ENCODE data around the gene MAEA. TPM values are rescaled to one million over a fixed set of nuclear protein-coding genes. Genes with fewer than 3 reads are reported as not detected.
A peak's percentile ranks its signal among the peaks of the same experiment; 100 is the strongest.

MAEA gene
- total RNA-seq, 1 donor from 2014 or later = 63.2 TPM

DNA sequence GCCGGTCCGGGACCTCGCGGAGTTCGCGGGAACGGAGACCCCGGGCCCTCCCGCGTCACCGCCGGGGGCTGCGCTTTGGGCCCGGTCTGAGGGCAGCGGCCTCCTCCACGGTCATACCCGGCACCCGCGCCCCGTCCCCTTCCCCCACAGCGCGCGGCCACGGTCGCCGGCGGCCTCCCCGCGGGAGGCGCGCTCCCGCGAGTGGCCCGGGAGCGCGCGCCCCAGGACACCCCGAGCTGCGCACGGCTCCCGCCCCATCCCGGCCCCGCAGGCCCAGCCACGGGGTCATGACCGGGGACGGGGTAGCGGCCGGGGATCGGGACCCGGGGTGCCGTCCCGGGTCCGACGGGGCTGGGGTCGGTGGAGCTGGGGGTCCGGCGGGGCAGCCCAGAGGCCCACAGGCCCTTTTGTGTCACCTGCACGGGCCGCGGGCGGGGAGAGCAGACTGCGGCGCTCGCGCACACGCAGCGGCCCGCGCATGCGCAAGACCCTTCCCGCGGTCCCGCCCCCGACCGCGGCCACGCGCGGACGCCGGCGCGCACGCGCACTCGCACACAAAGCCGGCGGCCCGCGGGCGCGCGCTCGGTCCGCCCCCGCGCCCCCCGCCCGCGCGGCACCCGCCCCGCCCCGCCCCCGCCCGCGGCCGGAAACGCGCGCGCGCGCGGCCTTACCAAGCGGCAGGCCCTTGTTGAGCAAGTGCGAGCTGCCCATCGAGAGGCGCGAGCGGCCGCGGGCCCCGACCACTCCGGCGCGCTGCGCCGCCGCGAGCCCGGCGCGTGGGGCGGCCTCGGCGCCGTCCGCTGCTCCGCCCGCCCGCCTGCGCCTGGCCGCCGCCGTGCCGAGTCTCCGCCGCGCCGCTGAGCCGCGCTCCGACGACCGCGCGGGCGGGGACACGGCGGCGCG lies 41.2 kb upstream of the MAEA start, which contains the start of gene CTBP1:
Gene CTBP1, minus strand, starts transcription at position 886 of the 903 bp plus-strand sequence. CDS start 7,799 bp downstream, outside the sequence.
- peak within 1 kb of the TSS; percentile 96 for H3K27ac ChIP-seq
- H3K27me3 ChIP-seq = no peaks in the 10 kb centered on the region
- peaks cover 63% of the 10 kb centered on the region for H3K4me1 ChIP-seq
- peak; percentile 91 for DNase-seq
- peak; percentile 82 for ATAC-seq
- no peaks in the 10 kb centered on the region for H3K9me3 ChIP-seq
- intact Hi-C loops (cut with DNase I) = loop anchor here (10.0 kb wide), 1 partner anchor 84 kb away; no protein-coding TSS in a partner anchor
- H3K36me3 ChIP-seq = no peaks in the 10 kb centered on the region
- TF ChIP-seq, protein P1, sequence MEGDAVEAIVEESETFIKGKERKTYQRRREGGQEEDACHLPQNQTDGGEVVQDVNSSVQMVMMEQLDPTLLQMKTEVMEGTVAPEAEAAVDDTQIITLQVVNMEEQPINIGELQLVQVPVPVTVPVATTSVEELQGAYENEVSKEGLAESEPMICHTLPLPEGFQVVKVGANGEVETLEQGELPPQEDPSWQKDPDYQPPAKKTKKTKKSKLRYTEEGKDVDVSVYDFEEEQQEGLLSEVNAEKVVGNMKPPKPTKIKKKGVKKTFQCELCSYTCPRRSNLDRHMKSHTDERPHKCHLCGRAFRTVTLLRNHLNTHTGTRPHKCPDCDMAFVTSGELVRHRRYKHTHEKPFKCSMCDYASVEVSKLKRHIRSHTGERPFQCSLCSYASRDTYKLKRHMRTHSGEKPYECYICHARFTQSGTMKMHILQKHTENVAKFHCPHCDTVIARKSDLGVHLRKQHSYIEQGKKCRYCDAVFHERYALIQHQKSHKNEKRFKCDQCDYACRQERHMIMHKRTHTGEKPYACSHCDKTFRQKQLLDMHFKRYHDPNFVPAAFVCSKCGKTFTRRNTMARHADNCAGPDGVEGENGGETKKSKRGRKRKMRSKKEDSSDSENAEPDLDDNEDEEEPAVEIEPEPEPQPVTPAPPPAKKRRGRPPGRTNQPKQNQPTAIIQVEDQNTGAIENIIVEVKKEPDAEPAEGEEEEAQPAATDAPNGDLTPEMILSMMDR (IDR thresholded peaks at IDR 0.05) = no peak
- peak within 1 kb of the TSS; percentile 97 for H3K4me3 ChIP-seq

DNA sequence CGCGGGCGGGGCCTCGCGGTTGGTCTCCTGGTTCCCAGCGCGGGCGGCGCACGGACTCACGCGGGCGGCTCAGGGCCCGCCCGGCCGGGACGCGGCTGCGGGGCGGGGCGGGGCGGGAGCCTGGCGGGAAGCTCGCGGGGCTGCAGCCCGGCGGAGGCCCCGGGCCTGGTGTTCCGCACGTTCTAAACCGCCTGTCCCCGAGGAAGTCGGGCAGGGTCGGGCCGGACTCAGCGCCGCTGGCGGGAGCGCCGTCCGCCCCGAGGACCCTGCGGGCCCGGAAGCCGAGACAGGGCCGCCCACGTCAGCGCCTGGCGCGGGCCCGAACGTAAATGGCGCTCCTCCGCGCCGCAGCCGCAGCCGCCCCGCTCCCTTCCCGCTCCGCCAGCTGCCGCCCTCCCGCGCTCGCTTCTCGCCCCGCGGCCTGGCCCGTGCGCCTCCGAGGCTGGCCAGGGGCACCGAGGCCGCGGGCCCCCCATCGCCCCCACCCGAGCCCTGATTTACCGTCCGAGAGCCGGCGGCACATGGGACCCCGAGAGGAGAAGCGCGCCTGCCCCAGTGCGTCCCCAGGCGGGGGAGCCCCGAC lies 40.5 kb upstream of the MAEA start:
- intact Hi-C loops (cut with DNase I) = loop anchor here (10.0 kb wide), 1 partner anchor 84 kb away; no protein-coding TSS in a partner anchor
- H3K27ac ChIP-seq = peak overlapping the region; percentile 96
- ATAC-seq = peak; percentile 73
- peak overlapping the region; percentile 72 for H3K4me3 ChIP-seq
- H3K4me1 ChIP-seq = peaks cover 57% of the 10 kb centered on the region
- H3K36me3 ChIP-seq = no peaks in the 10 kb centered on the region
- H3K27me3 ChIP-seq = no peaks in the 10 kb centered on the region
- DNase-seq = peak; percentile 94
- no peaks in the 10 kb centered on the region for H3K9me3 ChIP-seq
- TF ChIP-seq, protein P1 (IDR thresholded peaks at IDR 0.05) = no peak

DNA sequence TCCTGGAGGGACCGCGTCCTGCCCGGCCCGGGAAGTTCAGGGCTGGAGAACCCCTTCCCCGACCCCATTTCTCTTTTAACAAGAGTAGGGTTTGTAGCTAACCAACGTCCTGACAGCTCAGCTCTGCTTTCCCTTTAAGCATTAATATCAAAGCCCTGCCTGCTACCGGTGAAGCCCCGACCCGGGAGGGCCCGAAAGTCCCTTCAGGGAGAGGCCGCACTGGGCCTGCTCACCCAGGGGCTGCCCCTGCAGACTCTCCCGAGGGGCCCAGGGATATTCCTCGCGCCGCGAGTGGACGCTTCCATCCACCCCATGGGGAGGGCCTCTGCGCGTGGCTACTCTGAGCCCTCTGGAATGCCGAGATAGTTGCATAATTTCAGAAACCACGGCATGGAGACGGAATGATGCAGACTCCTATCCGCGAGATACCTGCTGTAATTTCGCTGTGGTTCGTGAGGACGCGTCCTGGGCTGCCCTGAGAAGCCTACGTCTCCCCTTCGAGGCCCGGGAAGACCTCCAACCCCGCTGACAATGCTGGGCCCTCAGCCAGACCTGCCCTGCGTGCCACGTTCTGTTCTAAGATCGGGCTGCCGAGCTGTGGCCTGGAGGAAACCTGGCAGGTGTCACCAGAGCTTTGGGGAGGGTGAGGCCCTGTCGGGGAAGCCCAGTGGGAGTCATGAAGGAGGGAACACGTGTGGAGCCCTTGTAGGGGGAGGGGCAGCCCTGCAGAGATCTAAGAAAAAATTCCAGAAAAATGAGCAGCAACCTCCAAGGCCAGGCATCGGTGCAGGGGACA lies 39.8 kb upstream of the MAEA start:
- Histone ChIP-seq H3K36me3 (no peaks in the 10 kb centered on the region), H3K27me3 (no peaks in the 10 kb centered on the region), H3K4me3 (peak overlapping the region; percentile 72), H3K9me3 (no peaks in the 10 kb centered on the region), H3K4me1 (peaks cover 50% of the 10 kb centered on the region), H3K27ac (peak overlapping the region; percentile 96)
- intact Hi-C loops (cut with DNase I) = loop anchor here (10.0 kb wide), 2 partner anchors 85 to 95 kb away; partner anchors contain the start of gene UVSSA
- TF ChIP-seq, protein P1 (IDR thresholded peaks at IDR 0.05) = no peak
- ATAC-seq (peak; percentile 15), DNase-seq (peak; percentile 81)

DNA sequence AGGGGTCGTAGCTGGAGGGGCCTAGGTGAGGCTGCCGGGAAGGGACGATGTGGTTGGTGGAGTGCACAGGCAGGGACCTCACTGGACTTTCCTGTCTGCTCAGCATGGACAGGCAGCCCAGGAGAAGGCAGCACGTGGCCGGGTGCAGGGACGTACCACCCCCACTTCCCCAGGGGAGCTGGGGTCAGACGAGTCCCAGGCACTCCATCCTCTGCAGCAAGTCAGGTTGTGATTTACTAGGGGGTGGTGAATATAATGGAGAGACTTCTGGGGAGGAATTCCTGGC lies 39.2 kb upstream of the MAEA start:
- Histone ChIP-seq H3K27me3 (no peaks in the 10 kb centered on the region), H3K4me3 (peak overlapping the region; percentile 72), H3K9me3 (no peaks in the 10 kb centered on the region), H3K36me3 (no peaks in the 10 kb centered on the region), H3K27ac (peak overlapping the region; percentile 96), H3K4me1 (peaks cover 44% of the 10 kb centered on the region)
- TF ChIP-seq, protein P1 (IDR thresholded peaks at IDR 0.05) = no peak
- DNase-seq (no peak), ATAC-seq (no peak)
- intact Hi-C loops (cut with DNase I) = loop anchor here (10.0 kb wide), 1 partner anchor 94 kb away; the partner anchor contains the start of gene UVSSA

Measured in upper lobe of right lung (tissue), 1 donor.